Liver (tissue), 3 donors: ENCODE measurements around the gene GSTM1.

Experiments
- EGR1 ChIP-seq, 2 donors: IDR thresholded peaks; 2 replicates each; pipeline ENCODE4 v1.6.1; 2016 to 2018; ENCODE audit warnings: antibody characterized with exemption in 2 of 2, low read depth in 2 of 2
- GABPA ChIP-seq, 2 donors: IDR thresholded peaks in 1 of 2; conservative IDR thresholded peaks in 1 of 2; 2 replicates each; pipeline ENCODE4 v1.6.1; 2016; ENCODE audit warnings: antibody characterized with exemption in 2 of 2, mild to moderate bottlenecking in 1 of 2, moderate library complexity in 1 of 2
- HNF4A ChIP-seq, 2 donors: conservative IDR thresholded peaks; 2 replicates each; pipeline ENCODE4 v1.6.1; 2016; ENCODE audit warnings: antibody characterized with exemption in 2 of 2, mild to moderate bottlenecking in 2 of 2
- HNF4G ChIP-seq: IDR thresholded peaks from 2 replicates; pipeline ENCODE4 v1.6.1; 2016; ENCODE audit warnings: antibody characterized with exemption
- RAD21 ChIP-seq, 2 donors: IDR thresholded peaks; 2 replicates each; pipeline ENCODE4 v1.6.1; 2016; ENCODE audit warnings: antibody characterized with exemption in 2 of 2, mild to moderate bottlenecking in 2 of 2
- TAF1 ChIP-seq: conservative IDR thresholded peaks from 2 replicates; pipeline ENCODE4 v1.6.1; 2016; ENCODE audit warnings: antibody characterized with exemption, mild to moderate bottlenecking
- YY1 ChIP-seq: IDR thresholded peaks from 2 replicates; pipeline ENCODE4 v1.6.1; 2016; ENCODE audit warnings: antibody characterized with exemption, mild to moderate bottlenecking
- TF ChIP-seq, protein P1 (sequence below): fragments of 150-350 bp; IDR thresholded peaks from 2 replicates; pipeline ENCODE4 v1.5.1; 2017; ENCODE audit warnings: improper control_type of control experiment, low read depth, low read length; ENCODE audit not compliant: missing input control
- TF ChIP-seq, protein P2 (sequence below): IDR thresholded peaks from 2 replicates; pipeline ENCODE4 v1.6.1; 2016; ENCODE audit warnings: antibody characterized with exemption, mild to moderate bottlenecking
- TF ChIP-seq, protein P3 (sequence below): IDR thresholded peaks from 2 replicates; pipeline ENCODE4 v1.6.1; 2016; ENCODE audit warnings: antibody characterized with exemption
- donor health status: healthy.
- donor health status: healthy.

DNA sequence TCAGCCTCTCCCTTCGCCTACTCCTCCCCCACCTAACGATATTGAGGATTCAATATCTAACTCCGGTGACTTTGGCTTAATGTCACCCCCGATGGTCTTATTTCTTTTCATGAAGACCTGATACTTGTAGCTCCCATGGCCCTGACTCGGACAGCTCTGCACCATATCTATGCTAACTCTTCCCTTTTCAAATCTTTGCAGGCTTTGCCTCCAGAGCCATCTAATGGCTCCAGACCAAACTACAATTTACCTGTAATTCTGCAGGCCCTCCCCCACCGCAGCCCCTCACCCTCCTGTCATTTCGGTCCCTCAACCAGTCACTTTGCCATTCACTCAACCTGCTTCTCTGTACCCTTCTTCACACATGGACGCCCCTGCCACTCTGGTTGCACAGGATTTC is 16.6 kb downstream of the GSTM1 start:
- TF ChIP-seq HNF4G (no peak), HNF4A (conservative IDR thresholded peaks at IDR 0.05) (no peak), EGR1 (IDR thresholded peaks at IDR 0.05; ENCODE audit: low read depth in 2 of 2) (no peak), YY1 (no peak), GABPA (IDR thresholded peaks at IDR 0.05 in 1 of 2, conservative IDR thresholded peaks at IDR 0.05 in 1 of 2) (no peak), TAF1 (no peak), RAD21 (IDR thresholded peaks at IDR 0.05) (peak; percentile 62 to 72)
- TF ChIP-seq, protein P1, sequence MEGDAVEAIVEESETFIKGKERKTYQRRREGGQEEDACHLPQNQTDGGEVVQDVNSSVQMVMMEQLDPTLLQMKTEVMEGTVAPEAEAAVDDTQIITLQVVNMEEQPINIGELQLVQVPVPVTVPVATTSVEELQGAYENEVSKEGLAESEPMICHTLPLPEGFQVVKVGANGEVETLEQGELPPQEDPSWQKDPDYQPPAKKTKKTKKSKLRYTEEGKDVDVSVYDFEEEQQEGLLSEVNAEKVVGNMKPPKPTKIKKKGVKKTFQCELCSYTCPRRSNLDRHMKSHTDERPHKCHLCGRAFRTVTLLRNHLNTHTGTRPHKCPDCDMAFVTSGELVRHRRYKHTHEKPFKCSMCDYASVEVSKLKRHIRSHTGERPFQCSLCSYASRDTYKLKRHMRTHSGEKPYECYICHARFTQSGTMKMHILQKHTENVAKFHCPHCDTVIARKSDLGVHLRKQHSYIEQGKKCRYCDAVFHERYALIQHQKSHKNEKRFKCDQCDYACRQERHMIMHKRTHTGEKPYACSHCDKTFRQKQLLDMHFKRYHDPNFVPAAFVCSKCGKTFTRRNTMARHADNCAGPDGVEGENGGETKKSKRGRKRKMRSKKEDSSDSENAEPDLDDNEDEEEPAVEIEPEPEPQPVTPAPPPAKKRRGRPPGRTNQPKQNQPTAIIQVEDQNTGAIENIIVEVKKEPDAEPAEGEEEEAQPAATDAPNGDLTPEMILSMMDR: no peak
- TF ChIP-seq, protein P2, sequence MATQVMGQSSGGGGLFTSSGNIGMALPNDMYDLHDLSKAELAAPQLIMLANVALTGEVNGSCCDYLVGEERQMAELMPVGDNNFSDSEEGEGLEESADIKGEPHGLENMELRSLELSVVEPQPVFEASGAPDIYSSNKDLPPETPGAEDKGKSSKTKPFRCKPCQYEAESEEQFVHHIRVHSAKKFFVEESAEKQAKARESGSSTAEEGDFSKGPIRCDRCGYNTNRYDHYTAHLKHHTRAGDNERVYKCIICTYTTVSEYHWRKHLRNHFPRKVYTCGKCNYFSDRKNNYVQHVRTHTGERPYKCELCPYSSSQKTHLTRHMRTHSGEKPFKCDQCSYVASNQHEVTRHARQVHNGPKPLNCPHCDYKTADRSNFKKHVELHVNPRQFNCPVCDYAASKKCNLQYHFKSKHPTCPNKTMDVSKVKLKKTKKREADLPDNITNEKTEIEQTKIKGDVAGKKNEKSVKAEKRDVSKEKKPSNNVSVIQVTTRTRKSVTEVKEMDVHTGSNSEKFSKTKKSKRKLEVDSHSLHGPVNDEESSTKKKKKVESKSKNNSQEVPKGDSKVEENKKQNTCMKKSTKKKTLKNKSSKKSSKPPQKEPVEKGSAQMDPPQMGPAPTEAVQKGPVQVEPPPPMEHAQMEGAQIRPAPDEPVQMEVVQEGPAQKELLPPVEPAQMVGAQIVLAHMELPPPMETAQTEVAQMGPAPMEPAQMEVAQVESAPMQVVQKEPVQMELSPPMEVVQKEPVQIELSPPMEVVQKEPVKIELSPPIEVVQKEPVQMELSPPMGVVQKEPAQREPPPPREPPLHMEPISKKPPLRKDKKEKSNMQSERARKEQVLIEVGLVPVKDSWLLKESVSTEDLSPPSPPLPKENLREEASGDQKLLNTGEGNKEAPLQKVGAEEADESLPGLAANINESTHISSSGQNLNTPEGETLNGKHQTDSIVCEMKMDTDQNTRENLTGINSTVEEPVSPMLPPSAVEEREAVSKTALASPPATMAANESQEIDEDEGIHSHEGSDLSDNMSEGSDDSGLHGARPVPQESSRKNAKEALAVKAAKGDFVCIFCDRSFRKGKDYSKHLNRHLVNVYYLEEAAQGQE: no peak
- TF ChIP-seq, protein P3, sequence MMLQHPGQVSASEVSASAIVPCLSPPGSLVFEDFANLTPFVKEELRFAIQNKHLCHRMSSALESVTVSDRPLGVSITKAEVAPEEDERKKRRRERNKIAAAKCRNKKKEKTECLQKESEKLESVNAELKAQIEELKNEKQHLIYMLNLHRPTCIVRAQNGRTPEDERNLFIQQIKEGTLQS: no peak
